GM12878 (cell line): ENCODE results near the gene ZBTB18. TPM values are rescaled to one million over a fixed set of nuclear protein-coding genes. Genes with fewer than 3 reads are reported as not detected.

ENCODE experiments used
- ATAC-seq: fragments of 200-7000 bp; cut with Tn5 transposase; 3 replicates; pipeline ENCODE4 v1.9.1; 2020; ENCODE audit warnings: mild to moderate bottlenecking, moderate library complexity
- BruUV-seq: library from RNA; stranded (reverse); fragments of 400-500 nt; replicated peaks from 2 replicates; lab custom pipeline; 2021; lab: Mats Ljungman, UMichigan
- CTCF ChIA-PET: fragments of 300-600 bp; sonication (Branson Sonifier 250); formaldehyde crosslinking; extraction: SDS; loops from one replicate; lab custom pipeline; 2021; ENCODE audit warnings: inconsistent platforms; lab: Yijun Ruan, JAX
- POLR2A ChIA-PET: fragments of 350-600 bp; formaldehyde crosslinking; extraction: SDS; loops from one replicate; lab custom pipeline; 2021; ENCODE audit warnings: inconsistent platforms; lab: Charles Lee
- RAD21 ChIA-PET: fragments of 300-600 bp; sonication (Branson Sonifier 250); formaldehyde crosslinking; loops from one replicate; lab custom pipeline; 2023; ENCODE audit warnings: antibody characterized with exemption; ENCODE audit not compliant: unreplicated experiment; lab: Charles Lee
- SMC1A ChIA-PET: fragments of 300-600 bp; sonication (Branson Sonifier 250); formaldehyde crosslinking; loops from one replicate; lab custom pipeline; 2023; ENCODE audit not compliant: unreplicated experiment, uncharacterized antibody; lab: Charles Lee
- DNase-seq: peaks from one replicate; pipeline ENCODE4 v3.0.0-alpha.2; 2011; ENCODE audit warnings: low read depth, low spot score
- FAIRE-seq: peaks from 3 replicates; lab custom pipeline; 2011; peaks lifted over from hg19 to GRCh38; lab: Jason Lieb, UNC
- H2AFZ ChIP-seq: 2 replicates; pipeline ENCODE4 v1.6.0; 2011; ENCODE audit warnings: low read depth, low read length, control low read depth; ENCODE audit not compliant: control insufficient read depth
- H3K27ac ChIP-seq: 2 replicates; pipeline ENCODE4 v1.5.1; 2011; ENCODE audit warnings: control low read depth; ENCODE audit not compliant: control insufficient read depth, insufficient read depth
- H3K27me3 ChIP-seq, 2 experiments: replicated peaks in 1 of 2; 2 replicates each; pipeline versions ENCODE4 v1.6.0 to v1.6.1; 2011; ENCODE audit warnings: low read length in 1 of 2; ENCODE audit not compliant: control insufficient read depth in 2 of 2, insufficient read depth in 2 of 2
- H3K36me3 ChIP-seq, 2 experiments: 2 replicates each; pipeline ENCODE4 v1.5.1; 2011; ENCODE audit warnings: low read length in 1 of 2; ENCODE audit not compliant: control insufficient read depth in 2 of 2, insufficient read depth in 2 of 2
- H3K4me1 ChIP-seq: 2 replicates; pipeline ENCODE4 v1.6.1; 2011; ENCODE audit warnings: mild to moderate bottlenecking, low read length, moderate library complexity, mixed read lengths; ENCODE audit not compliant: control insufficient read depth, insufficient read depth
- H3K4me2 ChIP-seq: 2 replicates; pipeline ENCODE4 v1.6.0; 2011; ENCODE audit warnings: control low read depth; ENCODE audit not compliant: control insufficient read depth, insufficient read depth
- H3K4me3 ChIP-seq: fragments of 200-600 bp; sonication (generic); 2 replicates; pipeline ENCODE4 v1.5.1; 2016
- H3K79me2 ChIP-seq: 2 replicates; pipeline ENCODE4 v1.6.0; 2011; ENCODE audit warnings: low read length; ENCODE audit not compliant: control insufficient read depth, insufficient read depth
- H3K9ac ChIP-seq: 2 replicates; pipeline ENCODE4 v1.8.0; 2011; ENCODE audit warnings: low read length, control low read depth, mixed read lengths; ENCODE audit not compliant: control insufficient read depth, insufficient read depth
- H3K9me3 ChIP-seq: replicated peaks from 3 replicates; pipeline ENCODE4 v1.5.1; 2011; ENCODE audit warnings: mild to moderate bottlenecking, low read length; ENCODE audit not compliant: control insufficient read depth, insufficient read depth
- H4K20me1 ChIP-seq: 2 replicates; pipeline ENCODE4 v1.6.0; 2011; ENCODE audit not compliant: control insufficient read depth, insufficient read depth
- ATF3 ChIP-seq: IDR thresholded peaks from 2 replicates; pipeline ENCODE4 v1.6.1; 2011; ENCODE audit warnings: low read depth, mild to moderate bottlenecking, low read length, moderate library complexity, borderline replicate concordance; ENCODE audit errors: extremely low read depth
- BCL11A ChIP-seq: IDR thresholded peaks from 2 replicates; pipeline ENCODE4 v1.6.1; 2011; ENCODE audit warnings: low read depth, low read length
- BMI1 ChIP-seq: fragments of 450-650 bp; IDR thresholded peaks from 2 replicates; pipeline ENCODE4 v1.6.1; 2016; ENCODE audit warnings: mild to moderate bottlenecking, moderate library complexity, borderline replicate concordance
- CHD2 ChIP-seq: IDR thresholded peaks from 2 replicates; pipeline ENCODE4 v1.6.1; 2011; ENCODE audit warnings: low read depth, low read length, improper control_type of control experiment, borderline replicate concordance
- E2F4 ChIP-seq: IDR thresholded peaks from 2 replicates; pipeline ENCODE4 v1.6.1; 2012; ENCODE audit warnings: low read depth, low read length, improper control_type of control experiment
- ETV6 ChIP-seq, 2 experiments: fragments of 450-650 bp in 1 of 2; IDR thresholded peaks in 1 of 2; conservative IDR thresholded peaks in 1 of 2; 2 replicates each; pipeline ENCODE4 v1.6.1; 2014; ENCODE audit warnings: antibody characterized with exemption in 1 of 2, borderline replicate concordance in 1 of 2, low read depth in 1 of 2, mild to moderate bottlenecking in 1 of 2, moderate library complexity in 1 of 2
- EZH2 ChIP-seq: IDR thresholded peaks from 2 replicates; pipeline ENCODE4 v1.6.1; 2012; ENCODE audit warnings: low read depth, mild to moderate bottlenecking, control low read depth, inconsistent platforms, low read length, borderline replicate concordance; ENCODE audit not compliant: control insufficient read depth
- HCFC1 ChIP-seq: fragments of 150-350 bp; IDR thresholded peaks from 2 replicates; pipeline ENCODE4 v1.6.1; 2014; ENCODE audit warnings: low read length
- MYB ChIP-seq: fragments of 150-350 bp; IDR thresholded peaks from 2 replicates; pipeline ENCODE4 v1.6.1; 2014; ENCODE audit warnings: mild to moderate bottlenecking, low read depth, low read length, borderline replicate concordance
- NKRF ChIP-seq: fragments of 450-650 bp; conservative IDR thresholded peaks from 2 replicates; pipeline ENCODE4 v1.6.1; 2017; ENCODE audit warnings: mild to moderate bottlenecking, moderate library complexity
- NR2F1 ChIP-seq: fragments of 450-650 bp; conservative IDR thresholded peaks from 2 replicates; pipeline ENCODE4 v1.6.1; 2017; ENCODE audit warnings: mild to moderate bottlenecking
- RFX5 ChIP-seq: IDR thresholded peaks from 2 replicates; pipeline ENCODE4 v1.6.1; 2011; ENCODE audit warnings: low read depth, low read length, improper control_type of control experiment
- SMAD5 ChIP-seq: IDR thresholded peaks from 2 replicates; pipeline ENCODE4 v1.6.1; 2016; ENCODE audit warnings: antibody characterized with exemption, low read depth
- SPI1 ChIP-seq: IDR thresholded peaks from 2 replicates; pipeline ENCODE4 v1.6.1; 2011; ENCODE audit warnings: low read depth, mild to moderate bottlenecking, low read length, moderate library complexity, borderline replicate concordance; ENCODE audit not compliant: insufficient read depth
- TCF12 ChIP-seq: IDR thresholded peaks from 2 replicates; pipeline ENCODE4 v1.6.1; 2011; ENCODE audit warnings: low read depth, mild to moderate bottlenecking, low read length
- YBX1 ChIP-seq: fragments of 450-650 bp; IDR thresholded peaks from 2 replicates; pipeline ENCODE4 v1.6.1; 2016; ENCODE audit warnings: antibody characterized with exemption
- ZNF384 ChIP-seq: IDR thresholded peaks from 2 replicates; pipeline ENCODE4 v1.6.1; 2012; ENCODE audit warnings: low read depth, mild to moderate bottlenecking, low read length, improper control_type of control experiment, borderline replicate concordance
- whole genome bisulfite sequencing: methylation state at CpG from one replicate; pipeline ENCODE4 v1.1.6; 2016; ENCODE audit warnings: low lambda C conversion rate; ENCODE audit not compliant: insufficient replicate concordance, insufficient coverage; ENCODE audit errors: missing lambda C conversion rate; 5-methylcytosine and 5-hydroxymethylcytosine counted together
- in situ Hi-C: fragments of 300-500 bp; cut with MboI; formaldehyde crosslinking; loops from 9 replicates; pipeline ENCODE4 v1.14.3; 2018; ENCODE audit warnings: mixed read lengths
- intact Hi-C: fragments of 100-400 bp; cut with micrococcal nuclease; formaldehyde crosslinking; loops from one replicate; pipeline ENCODE4 v1.14.2; 2022; ENCODE audit not compliant: unreplicated experiment
- polyA plus RNA-seq, 11 experiments: library from polyadenylated mRNA; depleted of rRNA in 4 of 11; unstranded in 6 of 11; stranded (reverse) in 5 of 11; fragments of >200 nt; fragmentation: Nextera tagmentation in 4 of 11; fragmentation: Illumina TruSeq in 1 of 11; extraction: Ambion mirVana in 4 of 11; extraction: Trizol in 1 of 11; gene quantifications; 1 replicate in 1 of 11; 2 replicates in 10 of 11; pipeline versions ENCODE4 v1.2.1 to v1.2.3, GENCODE V29; 2011 to 2016; ENCODE audit warnings: inconsistent platforms in 2 of 11, missing spikeins in 2 of 11, low read depth in 1 of 11
- total RNA-seq, 4 experiments: library from RNA; depleted of rRNA in 3 of 4; stranded (reverse); fragments of >200 nt in 3 of 4; fragmentation: Illumina TruSeq in 1 of 4; extraction: Trizol in 1 of 4; gene quantifications; 2 replicates each; pipeline versions ENCODE4 v1.2.1 to v1.2.3, GENCODE V29; 2013 to 2021

ZBTB18 gene
- total and polyA plus RNA-seq, 10 of the 15 experiments (the other 5 are each of a cell fraction or from before 2014, with no cell fraction given) = 0.27 to 8.6 (median 6.1) TPM

GRCh38 chr1:244021427-244021826 is 29.7 kb upstream of the ZBTB18 start:
- Histone ChIP-seq H3K4me2 (no peak overlapping the region), H3K4me3 (no peak overlapping the region), H3K4me1 (no peaks in the 10 kb centered on the region), H3K36me3 (no peaks in the 10 kb centered on the region), H2AFZ (no peak overlapping the region), H3K27me3 (no peaks in the 10 kb centered on the region; a peak in 2 of 4 replicates), H3K9ac (no peak overlapping the region), H3K27ac (no peak overlapping the region), H4K20me1 (no peaks in the 10 kb centered on the region), H3K9me3 (no peaks in the 10 kb centered on the region), H3K79me2 (no peaks in the 10 kb centered on the region)
- RAD21 ChIA-PET = no interaction called here
- in situ Hi-C loops = no loop called here
- SMC1A ChIA-PET = no interaction called here
- intact Hi-C loops = no loop called here
- TF ChIP-seq EZH2 = no peak
- TF ChIP-seq TCF12 = no peak
- TF ChIP-seq SPI1 = no peak
- no peak for TF ChIP-seq CHD2
- TF ChIP-seq ZNF384 = no peak
- no peak for TF ChIP-seq E2F4
- TF ChIP-seq ATF3 = no peak
- TF ChIP-seq MYB = no peak
- no peak for TF ChIP-seq NKRF
- TF ChIP-seq YBX1 = no peak
- no peak for TF ChIP-seq SMAD5
- no peak for TF ChIP-seq BMI1
- TF ChIP-seq ETV6 (conservative IDR thresholded peaks at IDR 0.05 in 1 of 2, IDR thresholded peaks at IDR 0.05 in 1 of 2; ENCODE audit: borderline replicate concordance in 1 of 2, low read depth in 1 of 2) = no peak
- TF ChIP-seq HCFC1 = no peak
- no peak for TF ChIP-seq RFX5
- no peak for TF ChIP-seq BCL11A
- TF ChIP-seq NR2F1 = no peak
- POLR2A ChIA-PET = no interaction called here
- CTCF ChIA-PET = no interaction called here
- DNase-seq = no peak
- FAIRE-seq = no peak
- no peak for ATAC-seq
- 88% methylated on average over 1 of the region's 1 CpG for WGBS
- BruUV-seq = no TSS peak
